GM19468 (cell line): ENCODE measurements around the gene CLDN4.
"Not testable (repeated sequence)": the region's sequence is repeated elsewhere in the genome, so short reads cannot be mapped to it uniquely, and the experiment has no call there.

Experiments used
- ATAC-seq: cut with Tn5 transposase; IDR thresholded peaks from one replicate; pipeline ENCODE4 v1.9.1; 2021; ENCODE audit warnings: mild to moderate bottlenecking, moderate library complexity, moderate number of reproducible peaks; ENCODE audit not compliant: unreplicated experiment; ENCODE audit errors: extremely low read depth

Gene CLDN4, protein sequence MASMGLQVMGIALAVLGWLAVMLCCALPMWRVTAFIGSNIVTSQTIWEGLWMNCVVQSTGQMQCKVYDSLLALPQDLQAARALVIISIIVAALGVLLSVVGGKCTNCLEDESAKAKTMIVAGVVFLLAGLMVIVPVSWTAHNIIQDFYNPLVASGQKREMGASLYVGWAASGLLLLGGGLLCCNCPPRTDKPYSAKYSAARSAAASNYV

DNA sequence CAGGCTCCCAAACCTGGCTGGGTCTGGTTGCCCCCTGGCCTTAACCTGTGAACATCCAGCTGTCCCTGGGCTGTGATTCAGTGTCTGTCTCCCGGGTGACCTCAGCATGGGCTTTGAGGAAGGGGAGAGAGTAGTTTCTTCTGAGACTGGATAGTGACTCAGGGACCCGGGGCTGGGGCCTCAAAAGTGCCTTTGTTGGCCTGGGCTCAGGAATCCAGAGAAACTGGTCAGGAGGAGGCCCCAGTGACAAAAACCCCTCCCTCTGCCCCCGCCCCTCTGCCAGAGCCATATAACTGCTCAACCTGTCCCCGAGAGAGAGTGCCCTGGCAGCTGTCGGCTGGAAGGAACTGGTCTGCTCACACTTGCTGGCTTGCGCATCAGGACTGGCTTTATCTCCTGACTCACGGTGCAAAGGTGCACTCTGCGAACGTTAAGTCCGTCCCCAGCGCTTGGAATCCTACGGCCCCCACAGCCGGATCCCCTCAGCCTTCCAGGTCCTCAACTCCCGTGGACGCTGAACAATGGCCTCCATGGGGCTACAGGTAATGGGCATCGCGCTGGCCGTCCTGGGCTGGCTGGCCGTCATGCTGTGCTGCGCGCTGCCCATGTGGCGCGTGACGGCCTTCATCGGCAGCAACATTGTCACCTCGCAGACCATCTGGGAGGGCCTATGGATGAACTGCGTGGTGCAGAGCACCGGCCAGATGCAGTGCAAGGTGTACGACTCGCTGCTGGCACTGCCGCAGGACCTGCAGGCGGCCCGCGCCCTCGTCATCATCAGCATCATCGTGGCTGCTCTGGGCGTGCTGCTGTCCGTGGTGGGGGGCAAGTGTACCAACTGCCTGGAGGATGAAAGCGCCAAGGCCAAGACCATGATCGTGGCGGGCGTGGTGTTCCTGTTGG is at the start of gene CLDN4:
Gene CLDN4 (plus strand): TSS at position 316 of the 903 bp plus-strand sequence. CDS start 206 bp downstream, at position 522.
- ATAC-seq = no peak

DNA sequence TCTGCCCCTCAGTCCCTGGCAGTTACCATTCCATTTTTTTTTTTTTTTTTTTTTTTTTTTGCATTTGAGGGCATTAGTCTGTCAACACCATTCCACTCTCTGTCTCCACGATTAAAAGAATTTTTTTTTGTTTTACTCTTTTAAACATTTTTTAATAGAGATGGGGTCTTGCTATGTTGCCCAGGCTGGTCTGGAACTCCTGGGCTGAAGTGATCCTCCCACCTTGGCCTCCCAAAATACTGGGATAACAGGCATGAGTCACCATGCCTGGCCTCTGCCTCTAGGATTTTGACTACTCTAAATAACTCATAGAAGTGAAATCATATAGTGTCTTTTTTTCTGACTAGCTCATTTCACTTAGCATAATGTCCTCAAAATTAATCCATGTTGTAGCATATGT is 44.2 kb upstream of the CLDN4 start:
- no peak for ATAC-seq

DNA sequence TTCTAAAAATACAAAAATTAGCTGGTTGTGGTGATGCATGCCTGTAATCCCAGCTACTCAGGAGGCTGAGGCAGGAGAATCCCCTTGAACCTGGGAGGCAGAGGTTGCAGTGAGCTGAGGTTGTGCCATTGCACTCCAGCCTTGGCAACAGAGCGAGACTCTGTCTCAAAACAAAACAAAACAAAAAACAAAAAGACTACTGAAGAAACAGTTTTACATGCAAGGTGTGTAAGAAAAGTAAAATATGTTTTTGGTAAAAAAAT is 43.1 kb upstream of the CLDN4 start:
- not testable (repeated sequence) for ATAC-seq

DNA sequence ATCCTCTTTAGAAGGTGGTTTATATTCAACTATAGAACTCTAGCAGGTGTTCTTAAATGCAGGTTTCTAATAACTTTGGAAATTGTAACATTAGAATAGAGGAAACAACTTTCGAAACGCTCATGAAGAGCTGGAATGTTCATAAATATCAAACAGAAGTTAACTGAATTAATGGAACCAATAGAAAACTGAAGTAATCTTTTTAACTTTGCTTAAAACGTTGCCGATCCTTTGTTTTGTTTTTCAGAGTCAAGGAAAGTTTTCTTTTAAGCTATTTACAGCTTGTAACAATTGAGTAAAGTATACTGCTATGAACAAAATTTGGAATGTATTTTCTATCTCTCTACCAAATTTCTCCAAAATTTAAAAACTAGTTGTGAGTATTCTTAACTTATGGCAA is 41.7 kb upstream of the CLDN4 start:
- ATAC-seq = no peak

DNA sequence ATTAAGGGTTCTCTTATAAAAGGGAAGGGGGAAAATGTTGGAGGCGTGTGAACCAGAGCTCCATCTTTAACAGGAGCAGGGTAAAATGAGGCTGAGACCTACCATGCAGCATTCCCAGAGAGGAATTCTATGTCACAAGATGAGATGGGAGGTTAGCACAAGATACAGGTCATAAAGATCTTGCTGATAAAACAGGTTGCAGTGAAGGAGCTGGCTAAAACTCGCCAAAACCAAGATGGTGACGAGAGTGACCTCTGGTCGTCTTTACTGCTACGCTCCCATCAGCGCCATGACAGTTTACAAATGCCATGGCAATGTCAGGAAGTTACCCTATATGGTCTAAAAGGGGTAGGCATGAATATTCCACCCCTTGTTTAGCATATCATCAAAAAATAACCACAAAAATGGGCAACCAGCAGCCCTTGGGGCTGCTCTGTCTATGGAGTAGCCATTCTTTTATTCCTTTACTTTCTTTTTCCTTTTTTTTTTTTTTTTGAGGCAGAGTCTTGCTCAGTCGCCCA is 39.6 kb upstream of the CLDN4 start:
- not testable (repeated sequence) for ATAC-seq

DNA sequence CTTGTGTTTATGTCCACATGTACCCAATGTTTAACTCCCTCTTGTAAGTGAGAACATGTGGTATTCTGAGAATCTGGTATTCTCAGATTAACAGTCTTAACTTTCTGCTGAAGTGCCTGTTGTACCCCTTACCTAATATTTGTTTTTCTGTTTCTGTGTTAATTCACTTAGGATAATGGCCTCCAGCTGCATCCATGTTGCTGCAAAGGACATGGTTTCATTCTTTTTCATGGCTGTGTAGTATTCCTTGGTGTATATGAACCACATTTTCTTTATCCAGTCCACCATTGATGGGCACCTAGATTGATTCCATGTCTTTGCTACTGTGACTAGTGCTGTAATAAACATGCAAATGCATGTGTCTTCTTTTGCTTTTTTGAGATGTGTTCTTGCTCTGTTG is 35.6 kb upstream of the CLDN4 start:
- ATAC-seq = not testable (repeated sequence)

DNA sequence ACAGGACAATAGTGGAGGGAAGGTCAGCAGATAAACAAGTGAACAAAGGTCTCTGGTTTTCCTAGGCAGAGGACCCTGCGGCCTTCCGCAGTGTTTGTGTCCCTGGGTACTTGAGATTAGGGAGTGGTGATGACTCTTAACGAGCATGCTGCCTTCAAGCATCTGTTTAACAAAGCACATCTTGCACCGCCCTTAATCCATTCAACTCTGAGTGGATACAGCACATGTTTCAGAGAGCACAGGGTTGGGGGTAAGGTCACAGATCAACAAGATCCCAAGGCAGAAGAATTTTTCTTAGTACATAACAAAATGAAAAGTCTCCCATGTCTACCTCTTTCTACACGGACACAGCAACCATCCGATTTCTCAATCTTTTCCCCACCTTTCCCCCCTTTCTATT is 34.1 kb upstream of the CLDN4 start:
- not testable (repeated sequence) for ATAC-seq

DNA sequence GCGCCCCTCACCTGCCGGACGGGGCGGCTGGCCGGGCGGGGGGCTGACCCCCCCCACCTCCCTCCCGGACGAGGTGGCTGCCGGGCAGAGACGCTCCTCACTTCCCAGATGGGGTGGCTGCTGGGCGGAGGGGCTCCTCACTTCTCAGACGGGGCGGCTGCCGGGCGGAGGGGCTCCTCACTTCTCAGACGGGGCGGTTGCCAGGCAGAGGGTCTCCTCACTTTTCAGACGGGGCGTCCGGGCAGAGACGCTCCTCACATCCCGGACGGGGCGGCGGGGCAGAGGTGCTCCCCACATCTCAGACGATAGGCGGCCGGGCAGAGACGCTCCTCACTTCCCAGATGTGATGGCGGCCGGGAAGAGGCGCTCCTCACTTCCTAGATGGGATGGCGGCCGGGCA is 33.6 kb upstream of the CLDN4 start:
- not testable (repeated sequence) for ATAC-seq

DNA sequence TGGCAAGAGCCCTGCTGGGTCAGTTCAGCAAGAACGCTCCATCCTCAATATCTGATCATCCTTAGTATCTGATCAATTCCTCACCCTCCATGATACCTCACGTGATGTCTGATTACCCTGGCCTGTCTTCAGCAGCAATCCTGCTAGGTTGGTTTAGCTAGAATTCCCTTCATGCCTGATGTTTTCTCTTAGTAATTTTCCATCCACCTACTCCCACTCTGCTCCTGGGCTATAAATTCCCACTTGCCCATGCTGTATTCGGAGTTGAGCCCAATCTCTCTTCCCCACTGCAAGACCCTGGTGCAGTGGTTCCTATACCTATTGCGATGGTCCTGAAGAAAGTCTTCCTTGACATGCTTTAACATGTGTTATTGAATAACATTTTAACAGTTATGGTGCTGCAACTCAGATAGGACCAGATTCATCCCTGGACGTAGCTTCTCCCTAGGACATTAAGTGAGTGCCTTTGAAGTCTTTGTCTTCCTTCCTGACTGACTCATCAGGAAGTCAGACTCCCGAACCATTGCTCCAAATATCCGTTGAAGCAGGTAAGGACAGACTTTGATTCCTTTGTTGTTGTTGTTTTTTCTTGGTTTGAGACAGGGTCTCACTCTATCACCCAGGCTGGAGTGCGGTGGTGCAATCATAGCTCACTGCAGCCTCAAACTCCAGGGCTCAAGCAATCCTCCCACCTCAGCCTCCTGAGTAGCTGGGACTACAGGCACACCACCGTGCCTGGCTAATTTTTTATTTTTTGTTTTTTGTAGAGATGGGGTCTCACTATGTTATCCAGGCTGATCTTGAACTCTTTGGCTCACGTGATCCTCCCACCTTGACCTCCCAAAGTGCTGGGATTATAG is 31.3 kb upstream of the CLDN4 start:
- ATAC-seq = no peak

DNA sequence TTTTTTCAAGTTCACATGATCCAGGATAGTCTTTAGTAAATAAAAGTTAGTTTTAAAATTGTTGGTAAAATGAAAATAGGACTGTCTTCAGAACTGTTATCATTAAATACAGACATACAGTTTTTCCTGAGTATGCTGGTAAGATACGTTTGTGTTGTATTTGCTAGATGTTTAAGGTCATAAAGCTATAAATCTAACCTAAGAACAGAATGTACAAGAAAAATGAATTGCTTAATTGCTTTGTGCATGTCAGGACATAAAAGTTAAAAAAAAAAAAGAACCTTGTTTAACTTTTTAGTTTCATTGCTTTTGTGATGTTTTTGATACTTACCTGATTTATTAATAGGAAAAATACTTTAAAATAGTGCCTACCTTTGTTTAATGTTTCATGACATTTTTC is 29.2 kb upstream of the CLDN4 start:
- no peak for ATAC-seq

DNA sequence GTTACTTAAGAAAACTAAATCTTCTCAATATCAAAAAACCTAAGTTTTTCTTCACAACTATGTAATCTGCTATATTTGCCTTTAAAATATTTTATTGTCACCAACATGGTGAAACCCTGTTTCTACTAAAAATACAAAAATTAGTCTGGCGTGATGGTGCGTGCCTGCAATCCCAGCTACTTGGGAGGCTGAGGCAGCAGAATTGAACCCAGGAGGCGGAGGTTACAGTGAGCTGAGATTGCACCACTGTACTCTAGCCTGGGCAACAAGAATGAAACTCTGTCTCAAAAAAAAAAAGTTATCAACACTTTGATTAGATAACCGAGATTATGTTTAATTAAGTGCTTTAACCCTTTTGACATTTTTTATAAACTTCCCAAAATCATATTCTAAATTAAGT is 28.3 kb upstream of the CLDN4 start:
- ATAC-seq = no peak

DNA sequence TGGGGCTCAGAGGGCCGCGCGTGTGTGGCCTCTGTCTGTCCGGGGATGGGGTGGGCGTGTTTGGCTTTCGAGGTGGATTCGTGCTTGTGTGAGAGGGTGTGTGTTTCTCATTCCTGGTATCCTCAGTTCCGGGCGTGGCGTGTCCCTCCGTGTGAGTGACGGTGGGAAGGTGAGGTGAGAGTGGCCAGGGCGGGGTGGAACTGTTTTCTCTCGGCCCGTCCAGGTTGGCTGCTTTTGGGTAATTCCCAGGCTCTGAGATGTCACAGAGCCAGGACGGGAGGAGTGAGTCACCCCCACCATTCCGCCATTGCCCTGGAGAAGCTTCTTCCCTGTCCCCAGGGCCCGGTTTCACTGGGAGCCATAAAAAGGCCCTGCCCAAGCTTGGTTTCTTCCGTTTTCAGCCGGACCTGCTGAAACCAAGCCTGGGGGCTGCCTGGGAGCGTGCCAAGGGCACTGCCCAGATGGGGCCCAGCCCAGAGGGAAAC is 21.3 kb upstream of the CLDN4 start:
- no peak for ATAC-seq

DNA sequence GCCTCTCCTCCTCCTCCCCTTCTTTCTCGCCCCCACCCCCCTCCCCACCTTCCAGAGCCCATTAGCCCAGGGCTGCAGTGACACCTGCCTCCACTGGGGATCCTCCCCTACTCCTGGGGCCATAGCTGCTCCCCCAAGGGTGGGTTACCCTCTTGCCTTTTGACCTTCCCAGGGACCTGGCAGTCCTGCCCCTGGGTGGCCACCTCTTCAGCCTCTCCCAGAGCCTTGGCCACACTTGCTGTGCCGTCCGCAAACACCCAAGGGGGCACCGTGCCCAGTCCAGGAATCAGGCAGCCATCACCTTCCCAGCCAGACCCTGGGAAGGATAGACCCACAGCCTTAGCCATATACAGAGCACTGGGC is 19.8 kb upstream of the CLDN4 start:
- ATAC-seq = no peak

DNA sequence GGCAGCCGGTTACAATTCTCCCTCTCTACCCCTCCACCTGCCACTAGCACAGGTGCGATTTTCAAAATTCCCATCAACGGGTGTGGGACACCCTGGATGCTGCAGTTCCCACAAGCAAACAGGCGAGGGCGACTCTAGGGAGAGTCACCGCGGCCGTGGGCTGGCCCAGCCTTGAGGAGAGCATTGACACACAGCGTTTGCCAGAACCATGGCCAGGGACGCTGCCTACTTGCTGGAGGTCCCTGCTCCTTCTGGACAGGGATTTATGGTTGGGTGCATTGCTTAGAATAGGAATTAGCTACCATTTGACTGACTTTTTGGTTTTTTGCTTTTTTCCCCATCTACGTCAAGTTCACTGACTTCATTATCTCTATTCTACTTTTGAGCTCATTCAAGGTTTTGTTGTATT is 19.0 kb upstream of the CLDN4 start:
- no peak for ATAC-seq

DNA sequence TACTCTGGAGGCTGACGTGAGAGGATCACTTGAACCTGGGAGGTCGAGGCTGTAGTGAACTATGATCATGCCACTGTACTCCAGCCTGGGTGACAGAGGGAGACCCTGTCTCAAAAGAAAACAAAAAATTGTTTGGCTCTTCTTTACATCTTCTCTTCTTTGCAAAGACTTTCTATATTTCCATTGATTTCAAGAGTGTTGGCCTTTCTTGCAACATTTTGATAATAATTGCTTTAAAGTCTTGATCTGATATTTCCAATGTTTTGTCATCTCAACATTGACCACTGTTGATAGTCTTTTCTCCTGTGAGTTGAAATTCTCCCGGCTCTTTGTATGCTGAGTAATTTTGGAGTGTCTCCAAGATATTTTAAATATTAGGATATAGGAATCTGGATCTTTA is 17.8 kb upstream of the CLDN4 start:
- ATAC-seq = no peak

DNA sequence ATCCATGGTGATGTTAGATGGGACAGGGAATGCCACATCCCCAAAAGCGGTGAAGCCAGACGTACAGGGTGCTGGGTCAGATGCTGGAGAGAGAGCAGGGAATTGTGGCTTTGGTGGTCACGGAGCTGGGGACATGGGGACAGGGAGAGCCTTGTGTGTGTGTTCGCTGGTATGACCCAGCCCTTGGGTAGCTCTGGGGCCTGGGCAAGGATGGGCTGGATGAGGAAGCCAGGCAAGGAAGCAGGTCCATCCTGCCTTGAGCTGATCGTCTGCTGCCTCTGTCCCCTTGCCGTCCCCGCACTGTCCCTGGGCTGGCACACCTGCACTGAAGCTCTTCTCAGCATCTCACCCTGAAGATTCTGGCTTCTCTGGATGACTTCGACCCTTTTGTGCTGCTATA is 15.4 kb upstream of the CLDN4 start:
- no peak for ATAC-seq

DNA sequence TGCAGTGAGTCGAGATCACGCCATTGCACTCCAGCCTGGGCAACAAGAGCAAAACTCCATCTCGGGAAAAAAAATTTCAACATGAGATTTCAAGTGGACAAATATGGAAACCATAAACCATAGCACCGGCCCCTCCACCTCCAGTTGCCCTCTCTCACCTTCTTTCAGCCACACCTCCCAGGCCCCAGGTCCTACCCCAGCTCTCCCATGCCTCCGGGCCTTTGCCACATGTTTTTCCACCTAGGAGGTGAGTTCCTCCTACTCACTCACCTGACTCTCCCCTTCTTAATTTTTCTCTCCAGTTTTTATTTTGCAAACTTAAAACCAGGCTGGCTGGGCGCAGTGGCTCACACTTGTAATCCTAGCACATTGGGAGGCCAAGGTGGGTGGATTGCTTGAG is 13.7 kb upstream of the CLDN4 start:
- ATAC-seq = no peak

DNA sequence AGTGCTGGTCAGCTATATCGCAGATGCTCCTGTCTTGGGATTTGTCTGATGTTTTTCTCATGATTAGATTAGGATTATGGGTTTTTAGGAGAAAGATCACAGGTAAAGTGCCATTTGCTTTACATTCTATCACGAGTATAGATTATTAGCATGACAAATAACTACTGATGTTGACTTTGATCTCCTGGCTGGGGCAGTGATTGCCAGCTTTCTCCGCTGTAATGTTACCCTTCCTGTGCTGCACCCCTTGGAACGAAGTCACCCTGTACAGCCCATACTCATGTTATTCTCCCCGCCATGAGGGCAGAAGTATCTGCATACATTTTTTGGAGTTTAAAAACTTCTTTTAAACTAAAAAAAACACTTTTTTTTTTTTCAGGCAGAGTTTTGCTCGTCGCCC is 10.8 kb upstream of the CLDN4 start:
- no peak for ATAC-seq

DNA sequence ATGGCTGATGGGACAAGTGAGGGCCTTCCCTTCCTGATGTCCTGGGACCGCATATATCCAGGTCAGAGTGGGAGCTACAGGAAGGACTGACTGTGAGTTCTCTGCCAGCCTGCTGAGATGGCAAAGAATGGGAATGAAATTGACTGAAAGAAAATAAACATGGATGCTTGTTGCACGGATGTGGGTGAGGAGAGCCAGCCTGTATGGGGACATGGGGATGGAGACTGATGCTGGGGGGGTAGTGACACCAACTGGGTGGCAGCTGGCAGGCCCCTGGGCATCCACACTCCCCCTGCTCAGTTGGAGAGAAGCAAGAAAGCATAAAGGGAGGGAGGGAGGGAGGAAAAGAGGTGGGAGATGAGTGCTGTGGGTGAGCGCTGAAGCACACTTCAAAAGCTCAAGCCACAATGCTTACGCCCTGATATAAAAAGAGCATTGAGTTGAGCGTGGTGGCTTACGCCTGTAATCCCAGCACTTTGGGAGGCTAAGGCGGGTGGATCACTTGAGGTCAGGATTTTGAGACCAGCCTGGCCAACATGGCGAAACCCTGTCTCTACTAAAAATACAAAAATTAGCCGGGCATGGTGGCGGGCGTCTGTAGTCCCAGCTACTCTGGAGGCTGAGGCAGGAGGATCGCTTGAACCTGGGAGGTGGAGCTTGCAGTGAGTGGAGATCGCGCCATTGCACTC is 9.1 kb upstream of the CLDN4 start:
- not testable (repeated sequence) for ATAC-seq
